K562 (cell line): ENCODE data around the gene ALOX5.

Source experiments
- CTBP1 ChIP-seq: fragments of 450-650 bp; IDR thresholded peaks from 2 replicates; pipeline ENCODE4 v1.6.1; 2016; ENCODE audit warnings: borderline replicate concordance
- FOXK1 ChIP-seq: sonication (generic); formaldehyde crosslinking; IDR thresholded peaks from 2 replicates; pipeline ENCODE4 v1.8.0; 2022; ENCODE audit warnings: missing genetic modification reagents, mild to moderate bottlenecking, borderline replicate concordance
- FOXM1 ChIP-seq, 2 experiments: fragments of 450-650 bp in 1 of 2; sonication (generic) in 1 of 2; formaldehyde crosslinking in 1 of 2; IDR thresholded peaks; 2 replicates each; pipeline versions ENCODE4 v1.6.1 to v1.9.0; 2017 to 2022; ENCODE audit warnings: low read depth in 2 of 2, mild to moderate bottlenecking in 2 of 2, missing genetic modification reagents in 1 of 2, moderate library complexity in 1 of 2
- PCBP1 ChIP-seq: fragments of 200-400 bp; formaldehyde crosslinking; IDR thresholded peaks from 2 replicates; pipeline ENCODE4 v1.6.1; 2018; ENCODE audit warnings: mild to moderate bottlenecking, low read depth, low read length; ENCODE audit not compliant: poor library complexity, severe bottlenecking
- POU5F1 ChIP-seq: fragments of 150-350 bp; IDR thresholded peaks from 2 replicates; pipeline ENCODE4 v1.6.1; 2014; ENCODE audit warnings: borderline replicate concordance, low read length, low read depth, mild to moderate bottlenecking; ENCODE audit not compliant: partially characterized antibody
- SP2 ChIP-seq: IDR thresholded peaks from 2 replicates; pipeline ENCODE4 v1.6.1; 2011; ENCODE audit warnings: mild to moderate bottlenecking, low read depth, low read length, moderate library complexity; ENCODE audit not compliant: poor library complexity, severe bottlenecking; ENCODE audit errors: extremely low read depth
- ZNF324 ChIP-seq: fragments of 250-450 bp; sonication (Bioruptor Pico); IDR thresholded peaks from 2 replicates; pipeline ENCODE4 v1.4.0; 2020; ENCODE audit warnings: mild to moderate bottlenecking
- TF ChIP-seq, protein P1 (sequence below): fragments of 450-650 bp; formaldehyde crosslinking; IDR thresholded peaks from 2 replicates; pipeline ENCODE4 v1.4.0; 2020; ENCODE audit warnings: mild to moderate bottlenecking, moderate library complexity
- TF ChIP-seq, protein P2 (sequence below): fragments of 450-650 bp; formaldehyde crosslinking; IDR thresholded peaks from 2 replicates; pipeline ENCODE4 v1.4.0; 2020; ENCODE audit warnings: mild to moderate bottlenecking, moderate library complexity
- TF ChIP-seq, protein P3 (sequence below), 3 experiments: IDR thresholded peaks in 2 of 3; conservative IDR thresholded peaks in 1 of 3; 2 replicates each; pipeline ENCODE4 v1.5.1; 2011 to 2012; ENCODE audit warnings: low read length in 3 of 3, mild to moderate bottlenecking in 3 of 3, control low read depth in 2 of 3, improper control_type of control experiment in 1 of 3, inconsistent platforms in 1 of 3, low read depth in 1 of 3, mixed read lengths in 1 of 3, moderate library complexity in 1 of 3; ENCODE audit not compliant: insufficient read depth in 2 of 3
- TF ChIP-seq, protein P4 (sequence below): sonication (generic); formaldehyde crosslinking; IDR thresholded peaks from 2 replicates; pipeline ENCODE4 v1.8.0; 2022; ENCODE audit warnings: missing genetic modification reagents, mild to moderate bottlenecking, borderline replicate concordance

DNA sequence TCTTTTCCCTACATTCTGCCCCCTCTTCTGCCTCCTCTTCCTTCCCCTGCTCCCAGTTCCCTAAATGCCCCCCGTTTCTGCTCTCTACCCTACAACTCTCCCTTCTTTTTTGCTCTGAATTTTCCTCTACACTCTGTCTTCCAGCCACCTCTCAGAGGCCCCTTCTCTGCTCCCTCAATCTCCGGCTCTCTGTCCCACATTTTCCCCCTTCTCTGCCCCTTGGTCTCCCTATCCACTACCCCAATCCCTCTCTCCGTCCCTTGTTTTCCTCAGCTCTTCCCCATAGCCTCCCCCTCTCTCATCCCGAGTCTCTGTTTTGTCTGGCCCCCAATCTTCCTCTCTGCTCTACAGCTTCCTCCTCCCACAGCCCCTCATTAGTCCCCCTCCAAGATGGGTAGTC is 3.3 kb downstream of the ALOX5 start:
- TF ChIP-seq FOXM1 (IDR thresholded peaks at IDR 0.05; ENCODE audit: low read depth) (no peak), FOXM1 (CRISPR knock-in tag; IDR thresholded peaks at IDR 0.05; ENCODE audit: low read depth) (no peak), SP2 (no peak), PCBP1 (no peak), ZNF324 (CRISPR knock-in tag) (no peak), CTBP1 (no peak), FOXK1 (CRISPR knock-in tag) (no peak), POU5F1 (no peak)
- TF ChIP-seq, protein P1, sequence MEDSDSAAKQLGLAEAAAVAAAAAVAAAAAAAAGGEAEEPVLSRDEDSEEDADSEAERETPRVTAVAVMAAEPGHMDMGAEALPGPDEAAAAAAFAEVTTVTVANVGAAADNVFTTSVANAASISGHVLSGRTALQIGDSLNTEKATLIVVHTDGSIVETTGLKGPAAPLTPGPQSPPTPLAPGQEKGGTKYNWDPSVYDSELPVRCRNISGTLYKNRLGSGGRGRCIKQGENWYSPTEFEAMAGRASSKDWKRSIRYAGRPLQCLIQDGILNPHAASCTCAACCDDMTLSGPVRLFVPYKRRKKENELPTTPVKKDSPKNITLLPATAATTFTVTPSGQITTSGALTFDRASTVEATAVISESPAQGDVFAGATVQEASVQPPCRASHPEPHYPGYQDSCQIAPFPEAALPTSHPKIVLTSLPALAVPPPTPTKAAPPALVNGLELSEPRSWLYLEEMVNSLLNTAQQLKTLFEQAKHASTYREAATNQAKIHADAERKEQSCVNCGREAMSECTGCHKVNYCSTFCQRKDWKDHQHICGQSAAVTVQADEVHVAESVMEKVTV (CRISPR knock-in tag), result no peak
- TF ChIP-seq, protein P2, sequence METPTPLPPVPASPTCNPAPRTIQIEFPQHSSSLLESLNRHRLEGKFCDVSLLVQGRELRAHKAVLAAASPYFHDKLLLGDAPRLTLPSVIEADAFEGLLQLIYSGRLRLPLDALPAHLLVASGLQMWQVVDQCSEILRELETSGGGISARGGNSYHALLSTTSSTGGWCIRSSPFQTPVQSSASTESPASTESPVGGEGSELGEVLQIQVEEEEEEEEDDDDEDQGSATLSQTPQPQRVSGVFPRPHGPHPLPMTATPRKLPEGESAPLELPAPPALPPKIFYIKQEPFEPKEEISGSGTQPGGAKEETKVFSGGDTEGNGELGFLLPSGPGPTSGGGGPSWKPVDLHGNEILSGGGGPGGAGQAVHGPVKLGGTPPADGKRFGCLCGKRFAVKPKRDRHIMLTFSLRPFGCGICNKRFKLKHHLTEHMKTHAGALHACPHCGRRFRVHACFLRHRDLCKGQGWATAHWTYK (CRISPR knock-in tag), result no peak
- TF ChIP-seq, protein P3, sequence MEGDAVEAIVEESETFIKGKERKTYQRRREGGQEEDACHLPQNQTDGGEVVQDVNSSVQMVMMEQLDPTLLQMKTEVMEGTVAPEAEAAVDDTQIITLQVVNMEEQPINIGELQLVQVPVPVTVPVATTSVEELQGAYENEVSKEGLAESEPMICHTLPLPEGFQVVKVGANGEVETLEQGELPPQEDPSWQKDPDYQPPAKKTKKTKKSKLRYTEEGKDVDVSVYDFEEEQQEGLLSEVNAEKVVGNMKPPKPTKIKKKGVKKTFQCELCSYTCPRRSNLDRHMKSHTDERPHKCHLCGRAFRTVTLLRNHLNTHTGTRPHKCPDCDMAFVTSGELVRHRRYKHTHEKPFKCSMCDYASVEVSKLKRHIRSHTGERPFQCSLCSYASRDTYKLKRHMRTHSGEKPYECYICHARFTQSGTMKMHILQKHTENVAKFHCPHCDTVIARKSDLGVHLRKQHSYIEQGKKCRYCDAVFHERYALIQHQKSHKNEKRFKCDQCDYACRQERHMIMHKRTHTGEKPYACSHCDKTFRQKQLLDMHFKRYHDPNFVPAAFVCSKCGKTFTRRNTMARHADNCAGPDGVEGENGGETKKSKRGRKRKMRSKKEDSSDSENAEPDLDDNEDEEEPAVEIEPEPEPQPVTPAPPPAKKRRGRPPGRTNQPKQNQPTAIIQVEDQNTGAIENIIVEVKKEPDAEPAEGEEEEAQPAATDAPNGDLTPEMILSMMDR (IDR thresholded peaks at IDR 0.05 in 2 of 3, conservative IDR thresholded peaks at IDR 0.05 in 1 of 3; ENCODE audit: insufficient read depth in 2 of 3, low read depth in 1 of 3, low read length in 3 of 3), result no peak
- TF ChIP-seq, protein P4, sequence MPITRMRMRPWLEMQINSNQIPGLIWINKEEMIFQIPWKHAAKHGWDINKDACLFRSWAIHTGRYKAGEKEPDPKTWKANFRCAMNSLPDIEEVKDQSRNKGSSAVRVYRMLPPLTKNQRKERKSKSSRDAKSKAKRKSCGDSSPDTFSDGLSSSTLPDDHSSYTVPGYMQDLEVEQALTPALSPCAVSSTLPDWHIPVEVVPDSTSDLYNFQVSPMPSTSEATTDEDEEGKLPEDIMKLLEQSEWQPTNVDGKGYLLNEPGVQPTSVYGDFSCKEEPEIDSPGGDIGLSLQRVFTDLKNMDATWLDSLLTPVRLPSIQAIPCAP, result no peak
